ENCODE results near the gene ACIN1.

The ACIN1 gene

DNA sequence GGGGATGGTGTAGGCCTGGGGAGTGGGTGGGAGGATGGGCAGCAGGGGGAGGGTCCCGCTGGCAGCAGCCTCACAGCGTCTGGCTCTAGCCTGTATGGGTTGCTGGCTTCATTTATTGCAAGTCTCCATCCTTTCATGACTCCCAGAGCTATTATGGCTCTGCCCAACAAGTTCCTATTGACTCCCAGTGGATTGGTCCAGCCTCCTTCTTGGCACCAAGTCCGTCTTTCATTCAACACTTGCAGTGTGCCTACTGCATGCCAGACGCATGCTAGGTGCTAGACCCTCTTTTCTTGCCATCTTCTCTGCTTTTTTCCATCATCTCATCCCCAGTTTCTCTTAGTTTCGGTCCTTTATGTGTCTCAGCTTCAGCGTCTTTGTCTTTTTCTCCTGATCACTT, 51.8 kb downstream of the ACIN1 start:
- no peak overlapping the region for H2AFZ ChIP-seq (ENCODE audit: low read length)
- H3K4me3 ChIP-seq (ENCODE audit: low read depth, low read length, poor library complexity, severe bottlenecking) = no peak overlapping the region
- H3K9me2 ChIP-seq (ENCODE audit: low read depth, low read length) = no peaks in the 10 kb centered on the region
- H3K4me2 ChIP-seq (ENCODE audit: low read length) = no peak overlapping the region
- no peaks in the 10 kb centered on the region for H3K9me3 ChIP-seq (ENCODE audit: low read length)
- H3K79me2 ChIP-seq (ENCODE audit: insufficient read depth, low read length) = no peaks in the 10 kb centered on the region
- TF ChIP-seq, protein P1, sequence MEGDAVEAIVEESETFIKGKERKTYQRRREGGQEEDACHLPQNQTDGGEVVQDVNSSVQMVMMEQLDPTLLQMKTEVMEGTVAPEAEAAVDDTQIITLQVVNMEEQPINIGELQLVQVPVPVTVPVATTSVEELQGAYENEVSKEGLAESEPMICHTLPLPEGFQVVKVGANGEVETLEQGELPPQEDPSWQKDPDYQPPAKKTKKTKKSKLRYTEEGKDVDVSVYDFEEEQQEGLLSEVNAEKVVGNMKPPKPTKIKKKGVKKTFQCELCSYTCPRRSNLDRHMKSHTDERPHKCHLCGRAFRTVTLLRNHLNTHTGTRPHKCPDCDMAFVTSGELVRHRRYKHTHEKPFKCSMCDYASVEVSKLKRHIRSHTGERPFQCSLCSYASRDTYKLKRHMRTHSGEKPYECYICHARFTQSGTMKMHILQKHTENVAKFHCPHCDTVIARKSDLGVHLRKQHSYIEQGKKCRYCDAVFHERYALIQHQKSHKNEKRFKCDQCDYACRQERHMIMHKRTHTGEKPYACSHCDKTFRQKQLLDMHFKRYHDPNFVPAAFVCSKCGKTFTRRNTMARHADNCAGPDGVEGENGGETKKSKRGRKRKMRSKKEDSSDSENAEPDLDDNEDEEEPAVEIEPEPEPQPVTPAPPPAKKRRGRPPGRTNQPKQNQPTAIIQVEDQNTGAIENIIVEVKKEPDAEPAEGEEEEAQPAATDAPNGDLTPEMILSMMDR (IDR thresholded peaks at IDR 0.05; ENCODE audit: low read length) = no peak
- no peak for TF ChIP-seq EZH2 (IDR thresholded peaks at IDR 0.05; ENCODE audit: borderline replicate concordance, low read length)
- H4K20me1 ChIP-seq (ENCODE audit: insufficient read depth, low read length) = no peaks in the 10 kb centered on the region
- H3K9ac ChIP-seq (ENCODE audit: low read length) = no peak overlapping the region
- no peak overlapping the region for H3K27ac ChIP-seq (ENCODE audit: low read depth, low read length, poor library complexity, severe bottlenecking)
- no peaks in the 10 kb centered on the region for H3F3A ChIP-seq (ENCODE audit: insufficient read depth, low read length)
- no peaks in the 10 kb centered on the region for H3K36me3 ChIP-seq (ENCODE audit: insufficient read depth, low read length)
- H3K4me1 ChIP-seq (ENCODE audit: insufficient read depth, low read length, severe bottlenecking) = no peaks in the 10 kb centered on the region
- H3K27me3 ChIP-seq (ENCODE audit: insufficient read depth, low read length) = peaks cover 7% of the 10 kb centered on the region; the same call in 1 of the 2 replicates

DNA sequence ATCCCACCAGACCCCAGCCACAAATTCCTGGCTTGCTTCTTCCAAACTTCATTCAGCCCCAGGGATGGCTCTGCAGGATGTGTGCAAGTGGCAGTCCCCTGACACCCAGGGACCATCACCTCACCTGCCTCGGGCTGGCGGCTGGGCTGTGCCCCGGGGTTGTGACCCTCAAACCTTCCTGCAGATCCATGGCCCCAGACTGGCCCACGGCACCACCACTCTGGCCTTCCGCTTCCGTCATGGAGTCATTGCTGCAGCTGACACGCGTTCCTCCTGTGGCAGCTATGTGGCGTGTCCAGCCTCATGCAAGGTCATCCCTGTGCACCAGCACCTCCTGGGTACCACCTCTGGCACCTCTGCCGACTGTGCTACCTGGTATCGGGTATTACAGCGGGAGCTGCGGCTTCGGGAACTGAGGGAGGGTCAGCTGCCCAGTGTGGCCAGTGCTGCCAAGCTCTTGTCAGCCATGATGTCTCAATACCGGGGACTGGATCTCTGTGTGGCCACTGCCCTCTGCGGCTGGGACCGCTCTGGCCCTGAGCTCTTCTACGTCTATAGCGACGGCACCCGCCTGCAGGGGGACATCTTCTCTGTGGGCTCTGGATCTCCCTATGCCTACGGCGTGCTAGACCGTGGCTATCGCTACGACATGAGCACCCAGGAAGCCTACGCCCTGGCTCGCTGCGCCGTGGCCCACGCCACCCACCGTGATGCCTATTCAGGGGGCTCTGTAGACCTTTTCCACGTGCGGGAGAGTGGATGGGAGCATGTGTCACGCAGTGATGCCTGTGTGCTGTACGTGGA, 52.6 kb downstream of the ACIN1 start, which contains the start of gene PSMB11:
PSMB11 (plus strand) TSS at position 51 of the 804 bp plus-strand sequence; CDS start at position 65, 14 bp downstream.
- Histone ChIP-seq H3K4me1 (ENCODE audit: insufficient read depth, low read length, severe bottlenecking) (no peaks in the 10 kb centered on the region), H3K27me3 (ENCODE audit: insufficient read depth, low read length) (peaks cover 7% of the 10 kb centered on the region; the same call in 1 of the 2 replicates), H3K79me2 (ENCODE audit: insufficient read depth, low read length) (no peaks in the 10 kb centered on the region), H4K20me1 (ENCODE audit: insufficient read depth, low read length) (no peaks in the 10 kb centered on the region), H3K36me3 (ENCODE audit: insufficient read depth, low read length) (no peaks in the 10 kb centered on the region), H3K4me2 (ENCODE audit: low read length) (no peak within 1 kb of the TSS), H3K4me3 (ENCODE audit: low read depth, low read length, poor library complexity, severe bottlenecking) (no peak within 1 kb of the TSS), H3K9me2 (ENCODE audit: low read depth, low read length) (no peaks in the 10 kb centered on the region), H2AFZ (ENCODE audit: low read length) (no peak within 1 kb of the TSS), H3K9me3 (ENCODE audit: low read length) (no peaks in the 10 kb centered on the region), H3K9ac (ENCODE audit: low read length) (no peak within 1 kb of the TSS), H3F3A (ENCODE audit: insufficient read depth, low read length) (no peaks in the 10 kb centered on the region), H3K27ac (ENCODE audit: low read depth, low read length, poor library complexity, severe bottlenecking) (no peak within 1 kb of the TSS)
- TF ChIP-seq EZH2 (IDR thresholded peaks at IDR 0.05; ENCODE audit: borderline replicate concordance, low read length) = no peak
- TF ChIP-seq, protein P1 (IDR thresholded peaks at IDR 0.05; ENCODE audit: low read length) = no peak

DNA sequence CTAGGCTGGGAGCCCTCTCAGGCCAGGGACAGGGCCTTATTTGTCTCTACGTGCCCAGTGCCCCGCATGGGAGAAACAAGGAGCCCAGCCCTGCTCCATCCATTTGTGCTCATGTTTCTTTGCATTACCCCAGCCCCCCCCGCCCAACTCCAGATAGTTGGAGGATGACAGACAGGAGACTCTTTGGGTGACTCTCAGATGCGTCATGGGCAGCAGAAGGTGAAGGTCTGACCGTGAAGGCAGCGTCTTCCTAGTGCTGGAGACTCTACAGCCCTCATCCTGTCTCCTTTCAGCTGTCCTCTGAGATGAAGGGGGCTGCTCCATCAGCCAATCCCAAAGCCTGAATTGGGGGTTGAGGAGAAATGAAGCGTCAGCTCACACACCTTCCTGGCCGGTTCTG, 53.2 kb downstream of the ACIN1 start:
- H3K36me3 ChIP-seq (ENCODE audit: insufficient read depth, low read length) = no peaks in the 10 kb centered on the region
- no peak overlapping the region for H2AFZ ChIP-seq (ENCODE audit: low read length)
- no peaks in the 10 kb centered on the region for H4K20me1 ChIP-seq (ENCODE audit: insufficient read depth, low read length)
- no peak overlapping the region for H3K27ac ChIP-seq (ENCODE audit: low read depth, low read length, poor library complexity, severe bottlenecking)
- peaks cover 7% of the 10 kb centered on the region; the same call in 1 of the 2 replicates for H3K27me3 ChIP-seq (ENCODE audit: insufficient read depth, low read length)
- no peak overlapping the region for H3K4me3 ChIP-seq (ENCODE audit: low read depth, low read length, poor library complexity, severe bottlenecking)
- H3K4me1 ChIP-seq (ENCODE audit: insufficient read depth, low read length, severe bottlenecking) = no peaks in the 10 kb centered on the region
- H3K9ac ChIP-seq (ENCODE audit: low read length) = no peak overlapping the region
- no peaks in the 10 kb centered on the region for H3F3A ChIP-seq (ENCODE audit: insufficient read depth, low read length)
- H3K9me3 ChIP-seq (ENCODE audit: low read length) = no peaks in the 10 kb centered on the region
- no peaks in the 10 kb centered on the region for H3K79me2 ChIP-seq (ENCODE audit: insufficient read depth, low read length)
- no peak overlapping the region for H3K4me2 ChIP-seq (ENCODE audit: low read length)
- TF ChIP-seq, protein P1 (IDR thresholded peaks at IDR 0.05; ENCODE audit: low read length) = no peak
- TF ChIP-seq EZH2 (IDR thresholded peaks at IDR 0.05; ENCODE audit: borderline replicate concordance, low read length) = no peak
- no peaks in the 10 kb centered on the region for H3K9me2 ChIP-seq (ENCODE audit: low read depth, low read length)

All from OCI-LY1 (cell line).